NCI-H2107 (cell line): ENCODE measurements around the gene KCNA10.

Experiments used
- DNase-seq: peaks from one replicate; lab custom pipeline; 2025; lab: John Stamatoyannopoulos, UW

Gene KCNA10

DNA sequence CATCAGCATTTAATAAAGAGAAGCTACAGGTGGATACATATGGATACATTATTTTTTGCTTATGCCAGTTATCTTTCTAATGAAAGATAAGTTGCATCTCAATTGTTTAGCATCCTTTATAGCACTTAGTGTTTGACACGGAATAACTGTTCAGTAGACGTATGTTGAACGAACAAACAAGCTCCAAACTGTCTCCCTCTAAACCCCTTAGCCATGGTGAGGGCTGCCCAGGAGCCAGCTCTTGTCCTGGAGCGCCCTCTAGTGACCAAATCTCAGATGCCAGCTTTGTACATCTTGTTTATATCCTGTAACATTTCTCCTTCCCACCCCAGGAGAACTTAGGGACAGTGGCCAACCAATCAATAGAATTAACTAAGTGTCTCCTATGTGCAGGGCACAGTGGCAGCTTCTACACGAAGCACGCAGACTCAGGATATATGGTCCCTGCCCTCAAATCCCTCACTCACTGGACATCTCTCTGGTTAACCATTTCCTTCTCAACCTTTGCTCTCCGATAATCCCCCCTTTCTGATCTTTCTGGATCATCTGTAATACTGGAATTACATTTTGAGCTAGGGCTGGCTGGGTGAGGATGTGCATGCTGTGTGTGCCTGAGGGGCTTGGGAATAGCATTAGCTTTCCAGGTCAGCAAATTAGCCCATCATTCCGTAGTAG, 22.9 kb downstream of the KCNA10 start:
- DNase-seq = peak; percentile 84

DNA sequence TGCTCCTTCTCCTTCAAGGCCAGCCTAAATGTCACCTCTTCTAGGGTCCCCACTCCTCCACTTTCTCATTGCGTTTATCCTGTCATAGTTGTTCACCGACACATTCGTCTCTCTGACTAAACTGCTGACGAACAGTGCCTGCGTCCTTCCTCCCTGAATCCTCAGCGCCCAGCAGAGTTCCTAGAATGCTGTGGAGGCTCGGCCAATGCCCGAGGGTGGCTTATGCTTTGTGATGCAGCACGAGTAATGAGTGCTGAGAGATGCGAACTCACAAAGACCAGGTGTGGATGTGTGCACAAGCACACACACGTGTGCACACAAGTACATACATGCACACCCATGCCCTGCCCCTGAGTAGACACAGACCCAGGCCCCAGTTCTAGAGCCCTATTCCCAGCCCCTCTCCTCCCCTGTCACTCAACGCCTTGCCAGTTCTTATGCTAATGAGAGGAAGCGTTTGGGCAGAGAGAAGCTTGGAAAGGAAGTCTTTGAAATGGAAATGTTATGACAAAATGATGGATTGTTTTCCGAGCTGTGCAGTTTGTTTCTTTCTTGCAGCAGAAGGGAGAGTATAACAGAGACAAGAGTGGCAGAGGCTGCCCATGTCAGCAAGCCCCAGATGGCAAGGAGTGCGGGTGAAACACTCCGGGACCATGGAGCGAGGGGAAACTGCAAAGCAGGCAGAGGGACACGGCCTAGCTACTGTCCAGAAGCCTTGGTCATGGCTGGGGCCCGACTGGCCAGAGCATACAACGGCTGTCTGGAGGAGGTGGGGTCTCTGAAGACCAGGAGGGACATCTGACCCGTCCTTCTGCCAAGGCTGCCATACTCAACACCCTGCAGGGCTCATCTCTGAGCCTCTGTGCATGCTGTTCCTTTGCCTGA, 24.2 kb downstream of the KCNA10 start:
- DNase-seq = no peak

- no peak for DNase-seq
Observed at GRCh38 chr1:110494036-110494435, 24.9 kb downstream of the KCNA10 start.

DNA sequence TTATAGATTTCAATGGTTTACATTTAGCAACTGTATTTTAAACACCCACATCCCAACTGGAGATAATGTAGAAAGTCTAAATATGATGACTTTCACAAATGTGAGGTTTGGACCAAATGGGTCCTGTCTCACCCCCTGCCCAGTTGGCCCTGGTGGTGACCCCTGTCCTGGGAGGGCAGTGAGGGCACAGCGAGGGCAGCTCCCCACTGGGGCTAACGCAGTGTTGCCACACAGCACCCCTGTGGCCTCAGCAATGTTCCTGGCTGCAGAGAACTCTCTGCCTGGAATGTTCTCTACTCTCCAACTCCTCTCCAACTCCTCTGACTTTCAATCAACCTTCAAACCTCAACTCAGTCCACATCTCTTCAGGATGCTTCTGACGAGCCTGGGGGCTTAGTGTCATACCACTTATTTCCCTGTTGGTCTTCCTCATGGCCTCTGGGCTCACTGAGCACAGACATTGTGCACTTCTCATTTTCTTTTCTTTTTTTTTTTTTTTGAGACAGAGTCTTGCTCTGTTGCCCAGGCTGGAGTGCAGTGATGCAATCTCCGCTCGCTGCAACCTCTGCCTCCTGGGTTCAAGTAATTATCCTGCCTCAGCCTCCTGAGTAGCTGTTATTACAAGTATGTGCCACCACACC, 25.8 kb downstream of the KCNA10 start:
- DNase-seq = no peak

- DNase-seq = no peak
Observed at GRCh38 chr1:110492573-110492972, 26.4 kb downstream of the KCNA10 start.

GRCh38 chr1:110490791-110491451, 28.1 kb downstream of the KCNA10 start:
- DNase-seq = no peak

- DNase-seq = no peak
Observed at GRCh38 chr1:110489973-110490542, 28.9 kb downstream of the KCNA10 start.

GRCh38 chr1:110489406-110489805, 29.6 kb downstream of the KCNA10 start:
- DNase-seq = no peak

DNA sequence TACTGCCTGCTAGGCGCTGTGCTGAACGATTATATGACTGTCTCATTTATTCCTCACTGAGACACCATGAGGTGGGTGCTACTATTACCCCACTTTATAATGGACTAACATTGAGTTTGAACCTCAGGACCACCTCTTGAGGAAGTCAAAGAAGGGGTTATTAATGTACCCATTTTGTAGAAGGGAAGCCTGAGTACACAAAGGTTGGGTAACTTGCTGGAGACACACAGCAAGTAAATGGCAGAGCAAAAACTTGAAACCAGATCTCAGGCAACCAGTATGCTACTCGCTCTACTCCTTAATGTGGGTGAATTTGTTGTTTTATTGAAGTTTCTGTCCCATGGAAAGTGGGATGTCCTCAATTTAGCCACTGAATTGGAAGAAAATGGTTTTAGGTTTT, 30.1 kb downstream of the KCNA10 start:
- DNase-seq = no peak

DNA sequence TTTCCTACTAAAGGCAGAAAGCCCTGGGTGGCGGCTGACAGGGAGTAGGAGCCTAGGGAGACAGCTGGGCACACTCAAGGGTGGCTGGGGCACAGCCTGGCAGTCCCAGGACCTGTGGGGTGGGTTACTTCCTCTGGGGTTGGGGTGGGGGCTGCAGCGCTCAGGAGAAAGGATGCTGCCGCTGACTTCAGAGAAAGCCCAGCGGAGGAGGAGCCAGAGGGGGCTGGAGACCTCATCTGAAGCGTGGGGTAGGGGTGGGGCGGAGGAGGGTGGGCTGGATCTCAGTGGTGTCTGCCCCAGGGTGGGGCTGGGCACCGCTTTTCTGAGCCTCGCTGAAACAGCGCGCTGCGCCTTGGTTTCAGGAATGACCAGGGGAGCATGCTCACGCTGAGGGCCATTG, 30.8 kb downstream of the KCNA10 start:
- DNase-seq = no peak

DNA sequence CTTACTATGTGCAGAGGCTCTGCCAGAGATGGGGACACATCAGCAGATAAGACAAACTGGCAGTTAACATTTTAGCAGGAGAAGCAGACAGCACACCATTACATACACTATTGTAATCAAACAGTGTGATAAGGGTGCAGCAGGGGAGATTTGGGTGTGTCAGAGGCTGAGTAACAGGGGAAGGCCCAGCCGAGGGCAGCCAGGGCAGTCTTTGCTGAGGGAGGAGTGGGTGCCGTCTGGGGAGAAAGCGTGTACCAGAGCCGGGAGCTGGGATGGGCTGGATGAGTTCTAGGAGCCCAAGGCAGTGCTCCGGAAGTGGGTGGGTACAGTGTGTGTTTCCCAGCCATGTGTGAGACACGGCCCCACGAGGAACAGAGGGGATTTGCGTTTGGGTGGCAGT, 31.2 kb downstream of the KCNA10 start:
- DNase-seq = no peak

DNA sequence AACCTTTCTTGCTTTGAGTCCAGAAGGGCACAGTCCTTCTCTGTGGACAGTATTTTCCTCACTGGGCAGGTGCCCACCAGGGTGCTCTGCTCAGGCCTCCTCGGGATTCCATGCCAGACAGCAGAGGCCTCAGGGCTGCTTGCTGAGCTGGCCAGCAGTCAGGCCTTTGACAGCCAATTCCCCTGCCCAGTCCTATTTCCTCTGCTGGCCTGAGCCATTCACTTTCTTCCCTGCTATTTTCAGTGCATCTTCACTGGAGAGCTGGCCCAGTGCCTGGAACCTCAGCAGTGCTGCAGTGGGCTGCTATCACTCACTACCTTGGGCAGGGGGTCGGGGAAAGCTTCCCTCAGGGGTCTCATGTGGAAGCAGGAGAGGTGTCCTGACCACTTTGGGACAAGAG, 33.2 kb downstream of the KCNA10 start:
- DNase-seq = no peak

GRCh38 chr1:110484801-110485200, 34.2 kb downstream of the KCNA10 start:
- DNase-seq = no peak

DNA sequence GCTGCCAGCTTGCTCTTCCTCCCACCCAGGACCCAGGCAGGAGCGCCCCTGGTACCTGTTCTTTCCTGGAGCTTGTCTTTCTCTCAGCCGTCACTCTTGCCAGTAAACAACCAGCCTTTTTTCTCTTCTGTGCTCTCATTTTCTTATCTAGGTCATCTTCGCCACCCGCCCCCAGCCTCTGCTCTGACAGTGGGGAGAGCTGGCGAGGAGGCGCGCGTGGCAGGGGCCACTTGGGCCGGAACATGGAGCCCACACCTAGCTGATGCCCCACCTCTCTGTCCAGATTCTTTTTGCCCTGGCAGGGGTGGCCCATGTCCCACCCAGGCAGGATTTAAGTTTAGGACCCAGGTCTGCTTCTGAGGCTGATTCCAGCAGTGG, 35.7 kb downstream of the KCNA10 start:
- DNase-seq = no peak

DNA sequence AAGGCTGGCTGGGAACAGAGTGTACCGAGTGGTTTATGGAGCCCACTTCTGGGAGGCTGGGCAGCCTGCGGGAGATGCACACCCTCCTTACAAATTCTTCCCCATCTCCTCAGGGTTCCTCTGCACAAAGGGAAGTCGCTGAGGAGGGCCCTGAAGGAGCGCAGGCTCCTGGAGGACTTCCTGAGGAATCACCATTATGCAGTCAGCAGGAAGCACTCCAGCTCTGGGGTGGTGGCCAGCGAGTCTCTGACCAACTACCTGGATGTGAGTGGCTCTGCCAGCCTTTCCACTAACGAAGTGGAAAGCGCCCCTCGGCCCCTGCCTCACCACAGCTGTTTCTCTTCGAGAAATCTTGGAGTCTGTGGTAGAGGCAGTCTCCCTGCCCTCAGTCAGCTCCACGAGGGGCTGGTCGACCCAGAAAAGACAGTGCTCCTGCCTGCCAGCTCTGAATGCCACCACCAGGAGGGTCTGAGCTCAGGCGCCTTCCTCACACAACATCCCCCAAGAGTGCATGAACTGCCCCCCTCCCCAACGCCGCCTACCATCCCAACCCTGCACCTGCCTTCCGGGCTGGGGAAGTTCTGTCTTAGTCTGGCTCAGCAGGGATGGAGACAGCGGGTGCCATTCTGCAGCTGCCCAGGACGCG, 36.2 kb downstream of the KCNA10 start:
- no peak for DNase-seq

DNA sequence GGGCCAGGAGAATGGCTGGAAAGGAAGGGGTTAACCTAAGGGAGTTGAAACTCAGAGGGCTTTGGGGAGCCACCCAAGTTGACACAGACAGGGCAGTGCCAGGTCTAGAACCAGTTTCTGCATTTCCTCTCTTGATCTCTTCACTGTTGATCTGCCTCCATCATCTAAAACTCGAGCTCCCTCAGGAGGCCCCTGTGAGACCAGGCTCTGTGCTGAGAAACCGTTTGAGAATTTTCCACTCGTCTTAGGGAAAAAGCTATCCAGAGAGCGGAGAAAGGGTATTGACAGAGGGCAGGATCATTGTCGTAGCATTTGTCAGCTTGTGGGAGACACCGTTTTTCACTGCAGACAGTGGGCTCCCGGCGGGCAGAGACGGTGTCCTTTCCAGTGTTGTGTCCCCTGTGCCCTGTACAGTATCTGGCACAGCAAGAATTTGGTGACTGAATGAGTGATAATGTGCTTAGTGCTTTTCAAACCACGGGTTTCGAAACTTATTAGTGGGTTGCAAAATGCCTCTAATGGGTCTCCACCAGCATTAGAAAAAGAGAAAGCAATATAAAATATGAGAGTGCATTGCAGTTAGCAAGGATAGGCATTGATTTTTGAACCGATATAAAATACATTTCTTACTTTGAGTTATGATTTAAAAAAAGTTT, 36.9 kb downstream of the KCNA10 start:
- DNase-seq = no peak

DNA sequence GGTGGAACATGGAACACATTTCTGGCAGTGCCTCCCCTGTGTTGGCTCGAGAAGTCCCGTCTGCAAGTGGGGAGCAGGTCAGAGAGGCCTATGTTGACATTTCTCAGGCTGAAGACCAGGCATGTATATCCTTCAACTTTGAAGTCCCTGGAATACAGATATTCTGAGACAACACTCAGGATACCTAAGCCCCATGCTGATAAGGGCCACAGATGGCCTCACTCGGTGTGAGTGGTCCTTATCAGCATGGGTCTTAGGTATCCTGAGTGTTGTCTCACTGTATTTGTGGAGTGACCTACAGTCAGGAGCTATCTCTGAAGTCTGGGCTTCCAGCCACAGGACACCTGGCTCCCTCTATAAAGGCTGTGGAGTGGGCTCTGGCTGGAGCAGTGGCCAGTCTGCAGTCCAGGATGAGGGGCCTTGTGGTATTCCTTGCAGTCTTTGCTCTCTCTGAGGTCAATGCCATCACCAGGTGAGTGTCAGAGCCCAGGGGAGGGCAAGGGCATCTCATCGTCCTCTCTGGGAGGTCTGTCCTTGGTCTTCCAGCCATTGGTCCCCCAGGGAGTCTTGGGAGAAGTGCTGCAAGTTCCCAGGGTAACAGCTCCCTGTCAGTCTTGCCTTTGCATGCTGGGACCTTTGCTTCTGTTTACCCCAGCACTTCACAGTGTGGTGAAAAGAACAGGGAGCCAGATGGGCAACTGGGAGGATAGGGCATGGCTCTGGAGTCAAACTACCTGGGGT, 38.4 kb downstream of the KCNA10 start:
- no peak for DNase-seq

GRCh38 chr1:110478886-110479285, 40.1 kb downstream of the KCNA10 start:
- DNase-seq = no peak

DNA sequence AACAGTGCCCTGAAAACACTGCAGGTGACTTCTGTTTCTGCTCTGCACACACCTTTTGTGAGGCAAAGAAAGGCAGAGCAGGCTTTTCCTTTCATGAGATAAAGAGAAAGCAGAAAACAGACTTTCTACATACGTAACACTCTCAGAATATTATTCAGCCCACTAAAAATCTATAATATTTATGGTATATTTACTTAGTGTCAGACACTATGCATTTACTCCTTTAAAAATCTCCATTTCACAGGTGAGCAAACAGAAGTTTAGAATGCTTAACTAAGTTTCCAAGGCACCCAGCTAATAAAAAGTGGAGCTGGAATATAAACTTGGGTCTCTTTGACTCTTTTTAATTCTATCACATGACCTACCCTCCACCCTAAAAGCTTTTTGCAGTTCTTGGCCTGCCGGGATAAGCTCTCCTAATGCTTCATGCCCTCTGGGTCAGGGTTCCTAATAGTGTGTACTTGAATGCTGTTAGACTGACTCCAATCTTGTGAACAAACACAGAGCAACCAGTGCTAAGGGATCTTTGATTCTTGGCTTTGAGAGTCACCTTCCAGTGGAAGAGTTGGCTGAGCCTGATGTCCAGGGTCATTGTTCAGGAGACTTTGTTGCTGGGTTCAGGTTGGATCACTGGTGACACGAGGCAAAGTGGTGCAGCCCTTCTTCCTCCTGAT, 40.9 kb downstream of the KCNA10 start:
- DNase-seq = no peak

- DNase-seq = no peak
Observed at GRCh38 chr1:110477445-110477957, 41.5 kb downstream of the KCNA10 start.
